Ovary (tissue), 9 donors: Measurements from ENCODE around the gene GNL2. TPM values are rescaled to one million over a fixed set of nuclear protein-coding genes. Genes with fewer than 3 reads are reported as not detected.

Experiments used
- DNase-seq, 5 donors: peaks; one replicate each; pipeline ENCODE4 v3.0.0-alpha.2; 2019 to 2020
- H3K27ac ChIP-seq, 2 donors: fragments of 200-600 bp; one replicate each; pipeline versions ENCODE4 v1.5.1 to v1.8.0; 2019 to 2022
- H3K27me3 ChIP-seq: fragments of 200-600 bp; one replicate; pipeline ENCODE4 v1.8.0; 2022
- H3K36me3 ChIP-seq: fragments of 200-600 bp; sonication (generic); one replicate; pipeline ENCODE4 v1.5.1; 2019
- H3K4me1 ChIP-seq: one replicate; pipeline ENCODE4 v1.8.1; 2013; ENCODE audit warnings: mild to moderate bottlenecking, moderate library complexity; ENCODE audit not compliant: insufficient read depth
- H3K4me3 ChIP-seq: fragments of 200-600 bp; sonication (generic); one replicate; pipeline ENCODE4 v1.5.1; 2017
- H3K9me3 ChIP-seq, 2 donors: fragments of 200-600 bp in 1 of 2; sonication (generic) in 1 of 2; one replicate each; pipeline versions ENCODE4 v1.5.1 to v1.8.1; 2013 to 2019; ENCODE audit warnings: mild to moderate bottlenecking in 1 of 2, moderate library complexity in 1 of 2
- EP300 ChIP-seq: sonication (generic); formaldehyde crosslinking; IDR thresholded peaks from one replicate; pipeline ENCODE4 v1.6.1; 2017; ENCODE audit warnings: antibody characterized with exemption
- POLR2A ChIP-seq: fragments of 450-650 bp; IDR thresholded peaks from one replicate; pipeline ENCODE4 v1.6.1; 2017; ENCODE audit warnings: antibody characterized with exemption, mild to moderate bottlenecking, moderate library complexity
- WGBS, 3 donors: extraction: QIAGEN DNeasy Blood & Tissue Kit in 1 of 3; methylation state at CpG; one replicate each; pipeline versions ENCODE4 v1.1.5 to v1.1.7; 2013 to 2017; 5-methylcytosine and 5-hydroxymethylcytosine counted together
- intact Hi-C, 4 donors: fragments of 100-400 bp; cut with DNase I; formaldehyde crosslinking; loops; one replicate each; pipeline versions ENCODE4 v1.11.0 to v1.15.1; 2022 to 2023
- polyA plus RNA-seq, 2 donors: library from polyadenylated mRNA; stranded (reverse); fragments of 200-250 nt in 1 of 2; fragments of 350-450 nt in 1 of 2; fragmentation: Illumina TruSeq in 1 of 2; extraction: RNeasy Lipid Tissue Mini Kit (QIAGEN cat#74804) in 1 of 2; gene quantifications; one replicate each; pipeline ENCODE4 v1.2.3, GENCODE V29; 2013 to 2014
- total RNA-seq, 7 donors: library from RNA; depleted of rRNA in 2 of 7; stranded (reverse); fragments of >200 nt in 2 of 7; fragmentation: NEBNext Ultra II Directional in 3 of 7; extraction: Animal tissue kit (Norgen Biotek cat#: 25700) in 3 of 7; gene quantifications; one replicate each; pipeline versions ENCODE4 v1.1.0 to v1.2.4, GENCODE V29; 2016 to 2023
- TF ChIP-seq, protein P1 (sequence below), 3 donors: fragments of 450-650 bp in 2 of 3; fragments of 200-600 bp in 1 of 3; IDR thresholded peaks; one replicate each; pipeline versions ENCODE4 v1.5.1 to v1.8.0; 2016 to 2022; ENCODE audit warnings: antibody characterized with exemption in 3 of 3, mild to moderate bottlenecking in 1 of 3
- donor health status: DM: no; HTN: no; CAD: no; lungs with moderate emphysema.
- donor health status: DM: no; HTN: no; CAD: no.
- donor health status: Bipolar disorder and iron deficiency.
- donor health status: DM: yes; HTN: yes; CAD: no.
- donor health status: DM: no; HTN: no; CAD: no.
- donor health status: DM: yes; HTN: yes; CAD: no.

The GNL2 gene
- total and polyA plus RNA-seq, 9 donors, result 22.3 to 44.5 (median 31.7) TPM

DNA sequence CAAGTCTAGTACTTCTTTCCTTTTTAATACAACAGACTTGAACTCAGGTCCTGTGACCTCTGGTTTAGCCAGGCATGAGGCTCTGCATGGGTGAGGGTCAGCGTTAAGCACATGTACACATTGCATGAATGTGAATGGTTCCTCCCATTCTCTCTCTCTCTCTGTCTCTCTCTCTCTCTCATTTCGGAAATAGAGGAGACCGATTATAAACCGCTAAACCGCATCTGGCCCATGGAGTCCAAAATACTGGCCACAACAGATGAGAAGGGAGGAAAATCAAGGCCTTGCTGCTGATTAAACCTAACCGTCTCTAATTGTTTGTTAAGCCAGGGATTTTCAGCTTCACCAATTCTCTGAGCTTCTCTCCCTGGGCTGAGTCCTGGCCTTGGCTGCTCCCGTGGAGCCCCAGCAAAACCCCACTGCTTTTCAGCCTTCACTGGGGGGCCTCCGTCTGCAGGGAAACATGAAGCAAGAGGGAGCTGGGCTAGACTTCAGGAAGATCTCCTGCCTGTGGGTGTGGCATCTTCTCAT lies 32.4 kb upstream of the GNL2 start:
- Histone ChIP-seq H3K4me3 (no peak overlapping the region), H3K27me3 (no peaks in the 10 kb centered on the region), H3K4me1 (no peaks in the 10 kb centered on the region), H3K36me3 (no peaks in the 10 kb centered on the region), H3K9me3 (no peaks in the 10 kb centered on the region), H3K27ac (no peak overlapping the region)
- DNase-seq, result no peak
- 60 to 78% (median 70%) methylated on average over 8 of the region's 8 CpGs for WGBS, 3 donors
- no peak for TF ChIP-seq POLR2A
- TF ChIP-seq EP300, result no peak
- TF ChIP-seq, protein P1, sequence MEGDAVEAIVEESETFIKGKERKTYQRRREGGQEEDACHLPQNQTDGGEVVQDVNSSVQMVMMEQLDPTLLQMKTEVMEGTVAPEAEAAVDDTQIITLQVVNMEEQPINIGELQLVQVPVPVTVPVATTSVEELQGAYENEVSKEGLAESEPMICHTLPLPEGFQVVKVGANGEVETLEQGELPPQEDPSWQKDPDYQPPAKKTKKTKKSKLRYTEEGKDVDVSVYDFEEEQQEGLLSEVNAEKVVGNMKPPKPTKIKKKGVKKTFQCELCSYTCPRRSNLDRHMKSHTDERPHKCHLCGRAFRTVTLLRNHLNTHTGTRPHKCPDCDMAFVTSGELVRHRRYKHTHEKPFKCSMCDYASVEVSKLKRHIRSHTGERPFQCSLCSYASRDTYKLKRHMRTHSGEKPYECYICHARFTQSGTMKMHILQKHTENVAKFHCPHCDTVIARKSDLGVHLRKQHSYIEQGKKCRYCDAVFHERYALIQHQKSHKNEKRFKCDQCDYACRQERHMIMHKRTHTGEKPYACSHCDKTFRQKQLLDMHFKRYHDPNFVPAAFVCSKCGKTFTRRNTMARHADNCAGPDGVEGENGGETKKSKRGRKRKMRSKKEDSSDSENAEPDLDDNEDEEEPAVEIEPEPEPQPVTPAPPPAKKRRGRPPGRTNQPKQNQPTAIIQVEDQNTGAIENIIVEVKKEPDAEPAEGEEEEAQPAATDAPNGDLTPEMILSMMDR (IDR thresholded peaks at IDR 0.05), result no peak
- intact Hi-C loops, result no loop called here

DNA sequence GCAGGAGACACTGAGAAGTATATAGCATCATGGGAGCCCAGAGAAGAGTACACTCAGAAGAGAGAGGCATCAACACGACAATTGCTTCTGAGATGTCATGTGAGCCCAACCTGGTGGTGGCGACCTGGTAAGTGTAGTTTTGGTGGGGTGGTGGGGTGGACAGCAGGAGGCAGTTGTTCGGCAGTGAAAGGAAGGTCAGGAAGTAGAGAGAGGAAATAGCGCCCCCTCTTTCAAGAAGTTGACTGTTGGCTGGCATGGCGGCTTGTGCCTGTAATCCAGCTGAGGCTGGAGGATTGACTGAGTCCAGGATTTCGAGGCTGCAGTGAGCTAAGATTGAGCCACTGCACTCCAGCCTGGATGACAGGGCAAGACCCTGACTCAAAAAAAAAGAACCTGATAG lies 26.4 kb upstream of the GNL2 start:
- H3K27me3 ChIP-seq, result no peaks in the 10 kb centered on the region
- H3K4me3 ChIP-seq, result no peak overlapping the region
- no peaks in the 10 kb centered on the region for H3K9me3 ChIP-seq
- no peaks in the 10 kb centered on the region for H3K4me1 ChIP-seq
- intact Hi-C loops, result no loop called here
- TF ChIP-seq, protein P1 (IDR thresholded peaks at IDR 0.05), result no peak
- DNase-seq, result no peak
- 58 to 77% (median 65%) methylated on average over 6 of the region's 6 CpGs for WGBS, 3 donors
- H3K27ac ChIP-seq, result no peak overlapping the region
- no peaks in the 10 kb centered on the region for H3K36me3 ChIP-seq

DNA sequence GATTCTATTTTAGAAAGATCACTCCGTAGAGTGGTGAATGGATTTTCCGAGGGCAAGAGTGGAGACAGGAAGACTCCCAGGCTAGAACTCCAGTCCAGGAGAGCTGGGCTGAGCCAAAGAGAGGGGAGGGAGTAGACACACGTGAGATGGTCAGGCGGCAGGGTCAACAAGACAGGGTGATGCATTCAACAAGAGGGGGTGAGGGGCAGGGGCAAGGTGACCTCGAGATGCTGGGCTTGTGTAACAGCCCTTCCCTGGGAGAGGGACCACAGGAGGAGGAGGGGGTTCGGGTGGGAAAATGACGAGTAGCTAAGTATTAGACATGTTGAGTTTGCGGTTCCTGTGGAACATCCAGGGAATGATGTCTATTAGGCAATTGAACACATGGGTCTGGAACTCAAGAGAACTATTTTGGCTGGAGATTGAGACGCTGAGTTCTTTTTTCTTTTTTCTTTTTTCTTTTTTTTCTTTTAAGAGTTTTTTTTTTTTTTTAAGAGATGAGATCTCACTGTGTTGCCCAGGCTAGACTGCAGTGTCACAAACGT lies 25.7 kb upstream of the GNL2 start:
- H3K36me3 ChIP-seq, result no peaks in the 10 kb centered on the region
- no peak overlapping the region for H3K4me3 ChIP-seq
- TF ChIP-seq EP300 (no peak), POLR2A (no peak)
- TF ChIP-seq, protein P1 (IDR thresholded peaks at IDR 0.05), result no peak
- H3K27me3 ChIP-seq, result no peaks in the 10 kb centered on the region
- DNase-seq, result no peak
- intact Hi-C loops, result no loop called here
- WGBS, 3 donors, result 47 to 60% (median 49%) methylated on average over 10 of the region's 10 CpGs
- no peaks in the 10 kb centered on the region for H3K9me3 ChIP-seq
- no peak overlapping the region for H3K27ac ChIP-seq
- H3K4me1 ChIP-seq, result no peaks in the 10 kb centered on the region

DNA sequence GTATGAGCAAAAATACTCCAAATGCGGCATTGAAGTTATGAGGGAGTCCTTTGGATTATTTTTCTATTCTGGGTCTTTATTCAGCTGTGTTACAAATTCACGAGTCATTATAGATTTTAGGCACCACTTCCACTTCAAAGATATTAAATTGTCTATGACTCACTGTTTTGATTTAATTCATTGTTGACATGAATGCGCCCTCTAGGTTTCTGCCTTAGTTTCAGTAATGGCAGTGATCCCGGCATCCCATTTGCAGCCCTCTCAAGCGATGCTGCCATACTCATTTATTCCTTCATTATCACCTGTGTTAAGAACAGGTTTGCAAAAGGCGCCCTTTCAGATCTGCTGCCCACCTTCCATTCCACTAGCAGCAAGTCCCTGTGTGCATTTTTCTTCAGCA lies 25.0 kb upstream of the GNL2 start:
- Histone ChIP-seq H3K4me1 (no peaks in the 10 kb centered on the region), H3K27me3 (no peaks in the 10 kb centered on the region), H3K4me3 (no peak overlapping the region), H3K27ac (no peak overlapping the region), H3K36me3 (no peaks in the 10 kb centered on the region), H3K9me3 (no peaks in the 10 kb centered on the region)
- 65 to 81% (median 73%) methylated on average over 6 of the region's 6 CpGs for WGBS, 3 donors
- TF ChIP-seq POLR2A (no peak), EP300 (no peak)
- TF ChIP-seq, protein P1 (IDR thresholded peaks at IDR 0.05), result no peak
- no peak for DNase-seq
- intact Hi-C loops, result no loop called here
